H1 (cell line): ENCODE measurements around the gene NXN. TPM values are rescaled to one million over a fixed set of nuclear protein-coding genes. Genes with fewer than 3 reads are reported as not detected.

ENCODE experiments used
- CREB1 ChIP-seq: IDR thresholded peaks from 2 replicates; pipeline ENCODE4 v1.6.1; 2012; ENCODE audit warnings: inconsistent platforms
- CTBP2 ChIP-seq: IDR thresholded peaks from 2 replicates; pipeline ENCODE4 v1.7.0; 2011; ENCODE audit warnings: borderline replicate concordance, mild to moderate bottlenecking, moderate library complexity, mixed read lengths, low read length; ENCODE audit not compliant: insufficient read depth, insufficient read length
- polyA plus RNA-seq, 7 experiments: library from polyadenylated mRNA; depleted of rRNA in 3 of 7; stranded (reverse) in 5 of 7; unstranded in 2 of 7; fragments of >200 nt in 5 of 7; fragments of 200-250 nt in 2 of 7; gene quantifications; 1 replicate in 5 of 7; 2 replicates in 1 of 7; 4 replicates in 1 of 7; pipeline versions ENCODE4 v1.2.1 to v1.2.3, GENCODE V29; 2011 to 2013; ENCODE audit warnings: missing spikeins in 2 of 7, mixed read lengths in 2 of 7
- total RNA-seq: library from RNA; stranded (reverse); fragmentation: NEBNext Ultra II Directional; extraction: Animal tissue kit (Norgen Biotek cat#: 25700); gene quantifications from 2 replicates; pipeline ENCODE4 v1.2.1, GENCODE V29; 2021

Gene NXN
- total and polyA plus RNA-seq, 2 of the 8 experiments (the other 6 are each of a cell fraction or from before 2014, with no cell fraction given): 94.1 to 107 TPM

GRCh38 chr17:927611-928461, 51.7 kb downstream of the NXN start (continued):
- TF ChIP-seq CTBP2 (no peak), CREB1 (no peak)
